HUES64 (cell line): ENCODE measurements around the gene S1PR2. TPM values are rescaled to one million over a fixed set of nuclear protein-coding genes. Genes with fewer than 3 reads are reported as not detected.
A peak's percentile ranks its signal among the peaks of the same experiment; 100 is the strongest.

Source experiments
- H3K27ac ChIP-seq: 2 replicates; pipeline ENCODE4 v1.7.0; 2013; ENCODE audit warnings: low read depth, low read length, inconsistent platforms
- H3K27me3 ChIP-seq: 2 replicates; pipeline ENCODE4 v1.6.1; 2013; ENCODE audit warnings: mild to moderate bottlenecking, low read length; ENCODE audit not compliant: insufficient read depth
- H3K36me3 ChIP-seq: 2 replicates; pipeline ENCODE4 v1.6.1; 2013; ENCODE audit warnings: mild to moderate bottlenecking, low read length; ENCODE audit not compliant: insufficient read depth
- H3K4me1 ChIP-seq: 2 replicates; pipeline ENCODE4 v1.6.1; 2013; ENCODE audit warnings: mild to moderate bottlenecking, low read length, moderate library complexity; ENCODE audit not compliant: insufficient read depth
- H3K4me3 ChIP-seq: 2 replicates; pipeline ENCODE4 v1.5.1; 2013; ENCODE audit warnings: mild to moderate bottlenecking, low read length, moderate library complexity
- H3K9ac ChIP-seq: 2 replicates; pipeline ENCODE4 v1.6.1; 2013; ENCODE audit warnings: mild to moderate bottlenecking, low read depth, low read length
- H3K9me3 ChIP-seq: 2 replicates; pipeline ENCODE4 v1.6.1; 2013; ENCODE audit warnings: low read depth, low read length; ENCODE audit not compliant: insufficient read depth
- WGBS: fragments of 150-250, 120-280 bp; methylation state at CpG from one replicate; pipeline ENCODE4 v1.1.7; 2013; ENCODE audit warnings: missing lambda C conversion rate; 5-methylcytosine and 5-hydroxymethylcytosine counted together
- polyA plus RNA-seq, 2 experiments: library from polyadenylated mRNA; stranded (reverse); fragments of 50-300 nt; gene quantifications; one replicate each; pipeline ENCODE4 v1.2.3, GENCODE V29; 2013

Gene S1PR2
- 6.9 TPM for polyA plus RNA-seq (2013, experiment 1 of 2)
- polyA plus RNA-seq (2013, experiment 2 of 2): 9.1 TPM

DNA sequence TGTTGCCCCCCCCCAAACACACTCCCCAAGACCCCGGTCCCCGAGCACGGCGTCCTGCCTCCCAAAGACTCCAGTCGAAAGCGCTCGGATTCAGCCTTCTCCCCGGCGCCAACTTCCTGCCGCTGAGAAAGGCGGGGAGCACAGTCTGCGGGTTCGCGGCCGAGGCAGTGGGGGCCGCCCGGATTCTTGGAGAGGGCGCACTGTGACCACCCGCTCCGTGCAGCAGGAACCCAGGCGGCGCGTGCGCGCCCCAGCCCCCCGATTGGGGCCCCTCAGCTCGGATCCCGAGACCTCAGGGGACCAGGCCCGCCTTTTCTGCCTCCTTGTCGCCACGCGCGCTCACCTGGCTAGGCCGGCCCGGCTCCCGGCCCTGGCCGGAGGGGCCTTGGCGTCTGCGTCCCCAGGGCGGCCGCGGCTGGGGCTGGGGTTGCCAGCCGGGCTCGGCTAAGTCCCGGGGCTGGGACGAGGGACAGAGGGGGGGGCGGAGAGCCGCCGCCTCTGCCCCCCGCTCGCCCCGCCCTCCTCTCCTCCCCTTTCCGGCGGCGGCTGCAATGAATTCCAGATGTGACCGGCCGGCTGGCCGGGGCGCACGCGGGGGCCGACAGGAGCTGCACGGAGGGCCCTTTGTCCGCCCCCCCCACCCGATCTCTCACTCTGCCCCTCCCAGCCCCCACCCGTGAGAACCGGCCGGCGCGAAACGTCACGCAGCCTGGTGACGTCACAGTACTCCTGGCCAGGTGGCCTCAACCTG lies at the start of gene S1PR2:
TSS of gene S1PR2 (minus strand) at position 471 of the 751 bp plus-strand sequence. CDS start 6,426 bp downstream, outside the sequence.
- no peaks in the 10 kb centered on the region for H3K36me3 ChIP-seq
- H3K4me3 ChIP-seq: peak within 1 kb of the TSS; percentile 82
- H3K9me3 ChIP-seq: no peaks in the 10 kb centered on the region
- no peaks in the 10 kb centered on the region for H3K27me3 ChIP-seq
- peak within 1 kb of the TSS; percentile 79 for H3K27ac ChIP-seq
- H3K4me1 ChIP-seq: peaks cover 8% of the 10 kb centered on the region
- H3K9ac ChIP-seq: peak within 1 kb of the TSS; percentile 90
- WGBS: under 1% methylated on average over 72 of the region's 73 CpGs

DNA sequence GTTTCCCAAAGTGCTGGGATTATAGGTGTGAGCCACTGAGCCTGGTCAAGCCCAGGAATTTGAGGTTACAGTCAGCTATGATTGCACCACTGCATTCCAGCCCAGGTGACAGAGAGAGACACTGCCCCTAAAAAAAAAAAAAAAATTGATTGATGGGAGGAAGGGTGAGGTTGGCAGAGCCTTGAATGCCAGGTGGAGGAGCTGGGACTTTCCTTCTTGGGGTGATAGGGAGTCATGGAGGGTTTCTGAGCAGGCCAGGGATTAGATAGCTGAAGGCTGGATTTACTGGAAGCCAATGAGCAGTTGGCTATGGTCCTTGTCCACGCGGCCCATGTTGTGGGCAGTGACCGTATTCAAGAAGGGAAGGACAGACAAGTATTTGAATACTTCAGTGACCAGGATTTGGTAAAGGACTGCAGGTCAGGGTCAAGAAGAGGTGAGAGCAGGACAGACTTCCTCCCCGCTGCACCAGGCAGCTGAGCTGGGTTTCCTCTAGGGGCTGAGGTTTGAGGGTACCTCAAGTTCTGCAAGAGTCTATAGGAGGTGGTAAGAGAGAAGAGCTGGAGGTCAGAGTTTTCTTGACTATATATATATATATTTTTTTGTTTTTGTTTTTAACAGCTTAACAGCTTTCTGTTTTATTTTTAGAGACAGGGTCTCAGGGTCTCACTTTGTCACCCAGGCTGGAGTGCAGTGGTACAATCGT lies 48.8 kb upstream of the S1PR2 start:
- WGBS: 92% methylated on average over 5 of the region's 5 CpGs
- Histone ChIP-seq H3K36me3 (0 out of 2 replicates have a peak, but pooled peaks cover 2% of the 10 kb centered on the region), H3K4me3 (no peak overlapping the region), H3K9ac (no peak overlapping the region), H3K4me1 (no peaks in the 10 kb centered on the region), H3K9me3 (no peaks in the 10 kb centered on the region), H3K27me3 (no peaks in the 10 kb centered on the region), H3K27ac (no peak overlapping the region)

GRCh38 chr19:10278935-10279334 lies 47.8 kb upstream of the S1PR2 start:
- 94% methylated on average over 1 of the region's 1 CpG for WGBS
- H3K27me3 ChIP-seq: no peaks in the 10 kb centered on the region
- H3K27ac ChIP-seq: no peak overlapping the region
- H3K36me3 ChIP-seq: 0 out of 2 replicates have a peak, but pooled peaks cover 2% of the 10 kb centered on the region
- no peaks in the 10 kb centered on the region for H3K4me1 ChIP-seq
- H3K9ac ChIP-seq: no peak overlapping the region
- H3K4me3 ChIP-seq: no peak overlapping the region
- H3K9me3 ChIP-seq: no peaks in the 10 kb centered on the region

- H3K4me3 ChIP-seq: no peak overlapping the region
- H3K4me1 ChIP-seq: no peaks in the 10 kb centered on the region
- H3K9me3 ChIP-seq: no peaks in the 10 kb centered on the region
- no peak overlapping the region for H3K9ac ChIP-seq
- no peaks in the 10 kb centered on the region for H3K27me3 ChIP-seq
- H3K36me3 ChIP-seq: 0 out of 2 replicates have a peak, but pooled peaks cover 2% of the 10 kb centered on the region
- H3K27ac ChIP-seq: no peak overlapping the region
- WGBS: 95% methylated on average over 9 of the region's 9 CpGs
Measured at GRCh38 chr19:10277795-10278589, 46.9 kb upstream of the S1PR2 start.

DNA sequence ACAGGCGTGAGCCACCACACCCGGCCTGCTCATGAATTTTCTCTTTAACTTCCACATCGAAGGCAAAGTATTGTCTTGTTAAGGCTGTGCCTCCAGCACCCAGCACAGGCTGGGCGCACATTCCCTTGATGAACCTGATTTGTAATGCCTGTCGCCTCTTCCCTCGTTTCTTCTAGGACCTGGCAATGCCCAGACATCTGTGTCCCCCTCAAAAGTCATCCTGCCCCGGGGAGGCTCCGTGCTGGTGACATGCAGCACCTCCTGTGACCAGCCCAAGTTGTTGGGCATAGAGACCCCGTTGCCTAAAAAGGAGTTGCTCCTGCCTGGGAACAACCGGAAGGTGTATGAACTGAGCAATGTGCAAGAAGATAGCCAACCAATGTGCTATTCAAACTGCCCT lies 43.5 kb upstream of the S1PR2 start:
- H3K4me1 ChIP-seq: no peaks in the 10 kb centered on the region
- no peaks in the 10 kb centered on the region for H3K9me3 ChIP-seq
- peaks cover 31% of the 10 kb centered on the region for H3K27me3 ChIP-seq
- H3K36me3 ChIP-seq: 0 out of 2 replicates have a peak, but pooled peaks cover 2% of the 10 kb centered on the region
- H3K27ac ChIP-seq: no peak overlapping the region
- no peak overlapping the region for H3K4me3 ChIP-seq
- 94% methylated on average over 10 of the region's 10 CpGs for WGBS
- H3K9ac ChIP-seq: no peak overlapping the region

- peaks cover 45% of the 10 kb centered on the region for H3K27me3 ChIP-seq
- H3K9me3 ChIP-seq: no peaks in the 10 kb centered on the region
- H3K36me3 ChIP-seq: 0 out of 2 replicates have a peak, but pooled peaks cover 2% of the 10 kb centered on the region
- H3K27ac ChIP-seq: no peak overlapping the region
- no peaks in the 10 kb centered on the region for H3K4me1 ChIP-seq
- peak overlapping the region; percentile 49 for H3K4me3 ChIP-seq
- WGBS: 62% methylated on average over 12 of the region's 12 CpGs
- no peak overlapping the region for H3K9ac ChIP-seq
Measured at GRCh38 chr19:10271543-10272086, 40.5 kb upstream of the S1PR2 start.

- Histone ChIP-seq H3K4me3 (peak within 1 kb of the TSS; percentile 49), H3K9me3 (no peaks in the 10 kb centered on the region), H3K4me1 (no peaks in the 10 kb centered on the region), H3K27ac (no peak within 1 kb of the TSS; the same call in 1 of the 2 replicates), H3K9ac (peak within 1 kb of the TSS; percentile 7; the same call in 1 of the 2 replicates), H3K36me3 (0 out of 2 replicates have a peak, but pooled peaks cover 2% of the 10 kb centered on the region), H3K27me3 (peaks cover 45% of the 10 kb centered on the region)
- 4% methylated on average over 51 of the region's 51 CpGs for WGBS
Measured at GRCh38 chr19:10270616-10271394, 39.7 kb upstream of the S1PR2 start, which contains the start of gene ICAM1. ICAM1 (plus strand) TSS chr19:10271120; CDS start chr19:10271160, 40 bp downstream.

GRCh38 chr19:10270180-10270615 lies 39.1 kb upstream of the S1PR2 start:
- no peak overlapping the region for H3K27ac ChIP-seq

GRCh38 chr19:10269333-10270179 lies 38.4 kb upstream of the S1PR2 start:
- Histone ChIP-seq H3K4me3 (peak overlapping the region; percentile 49), H3K4me1 (no peaks in the 10 kb centered on the region), H3K27me3 (peaks cover 45% of the 10 kb centered on the region), H3K9me3 (no peaks in the 10 kb centered on the region), H3K36me3 (no peaks in the 10 kb centered on the region), H3K27ac (no peak overlapping the region), H3K9ac (no peak overlapping the region; the same call in 1 of the 2 replicates)
- WGBS: 9% methylated on average over 59 of the region's 59 CpGs

More at GRCh38 chr19:10270180-10270615, 39.1 kb upstream of the S1PR2 start:
- WGBS: 8% methylated on average over 37 of the region's 37 CpGs
- Histone ChIP-seq H3K4me1 (no peaks in the 10 kb centered on the region), H3K4me3 (peak overlapping the region; percentile 49), H3K9me3 (no peaks in the 10 kb centered on the region), H3K36me3 (no peaks in the 10 kb centered on the region), H3K27me3 (peaks cover 45% of the 10 kb centered on the region), H3K9ac (peak overlapping the region; percentile 7; the same call in 1 of the 2 replicates)
